Panc1 (cell line): ENCODE data around the gene MYL5.
"Not testable (repeated sequence)": the region's sequence is repeated elsewhere in the genome, so short reads cannot be mapped to it uniquely, and the experiment has no call there.

Experiments used
- CTCF ChIP-seq: fragments of 450-650 bp; IDR thresholded peaks from 2 replicates; pipeline ENCODE4 v1.5.1; 2017; ENCODE audit warnings: mild to moderate bottlenecking
- POLR2AphosphoS5 ChIP-seq: IDR thresholded peaks from 2 replicates; pipeline ENCODE4 v1.6.1; 2012; ENCODE audit warnings: mild to moderate bottlenecking, low read depth, low read length, moderate library complexity
- SIN3A ChIP-seq: IDR thresholded peaks from 2 replicates; pipeline ENCODE4 v1.6.1; 2012; ENCODE audit warnings: low read depth, mild to moderate bottlenecking, low read length, moderate library complexity, borderline replicate concordance; ENCODE audit not compliant: insufficient read depth

GRCh38 chr4:706083-706633 is 31.8 kb downstream of the MYL5 start:
- not testable (repeated sequence) for TF ChIP-seq CTCF, POLR2AphosphoS5, SIN3A
